IPS DF 4.7 (cell line): ENCODE data around the gene GRWD1.

Experiments used
- DNase-seq: peaks from one replicate; pipeline ENCODE4 v3.0.0-alpha.2; 2013; ENCODE audit warnings: low spot score; ENCODE audit errors: extremely low read depth

GRWD1 gene

GRCh38 chr19:48496959-48497727 is 51.4 kb downstream of the GRWD1 start:
- DNase-seq = no peak

GRCh38 chr19:48497728-48498594 is 52.2 kb downstream of the GRWD1 start:
- DNase-seq = no peak

- DNase-seq = no peak
These were observed 53.0 kb downstream of the GRWD1 start for GRCh38 chr19:48498595-48499311.

GRCh38 chr19:48499316-48500090 is 53.7 kb downstream of the GRWD1 start:
- DNase-seq = no peak

- DNase-seq = no peak
These were observed 55.2 kb downstream of the GRWD1 start for GRCh38 chr19:48500830-48501493.

GRCh38 chr19:48501494-48502349 is 55.9 kb downstream of the GRWD1 start:
- DNase-seq = peak; percentile 94

GRCh38 chr19:48502350-48503018 is 56.7 kb downstream of the GRWD1 start:
- DNase-seq = no peak

- no peak for DNase-seq
These were observed 60.5 kb downstream of the GRWD1 start for GRCh38 chr19:48506138-48506733.
